K562 (cell line): ENCODE results near the gene SPATA21. TPM values are rescaled to one million over a fixed set of nuclear protein-coding genes. Genes with fewer than 3 reads are reported as not detected.

ENCODE experiments used
- ATAC-seq: fragments of 200-7000 bp; cut with Tn5 transposase; 3 replicates; pipeline ENCODE4 v1.9.1; 2020; ENCODE audit warnings: moderate library complexity
- BruUV-seq: library from RNA; stranded (reverse); fragments of 400-500 nt; replicated peaks from 2 replicates; lab custom pipeline; 2021; lab: Mats Ljungman, UMichigan
- CTCF ChIA-PET: fragments of 300-600 bp; formaldehyde crosslinking; extraction: SDS; loops from one replicate; lab custom pipeline; 2021; ENCODE audit warnings: low intra/inter-chr PET ratio; lab: Yijun Ruan, JAX
- POLR2A ChIA-PET: fragments of 300-600, 350-650 bp; sonication (Branson Sonifier 250); formaldehyde crosslinking; extraction: SDS; loops from one replicate; lab custom pipeline; 2021; ENCODE audit warnings: antibody characterized with exemption, inconsistent platforms; lab: Yijun Ruan, JAX
- DNase-seq, 4 experiments: peaks; one replicate each; pipeline versions ENCODE4 v3.0.0 to v3.0.0-alpha.2; 2011 to 2018; ENCODE audit warnings: low spot score in 3 of 4, mixed read lengths in 3 of 4; ENCODE audit errors: extremely low read depth in 1 of 4
- FAIRE-seq: peaks from 2 replicates; lab custom pipeline; 2011; peaks lifted over from hg19 to GRCh38; lab: Jason Lieb, UNC
- H2AFZ ChIP-seq: 2 replicates; pipeline ENCODE4 v1.6.0; 2011; ENCODE audit warnings: low read depth, low read length, control low read depth, inconsistent platforms
- H3K27ac ChIP-seq: fragments of 200-600 bp; 3 replicates; pipeline ENCODE4 v1.8.0; 2011; ENCODE audit warnings: low read depth, mild to moderate bottlenecking, control low read depth, inconsistent platforms, low read length, moderate library complexity, mixed read lengths; ENCODE audit errors: extremely low read depth
- H3K27me3 ChIP-seq, 2 experiments: fragments of 300-600 bp in 1 of 2; 2 replicates in 1 of 2; 3 replicates in 1 of 2; pipeline versions ENCODE4 v1.6.0 to v1.8.0; 2011; ENCODE audit warnings: inconsistent platforms in 2 of 2, low read length in 2 of 2, mild to moderate bottlenecking in 1 of 2, mixed read lengths in 1 of 2, moderate library complexity in 1 of 2; ENCODE audit not compliant: control insufficient read depth in 2 of 2, insufficient read depth in 2 of 2
- H3K36me3 ChIP-seq: fragments of 300-600 bp; 3 replicates; pipeline ENCODE4 v1.8.0; 2011; ENCODE audit warnings: mild to moderate bottlenecking, low read length, inconsistent platforms; ENCODE audit not compliant: control insufficient read depth, insufficient read depth
- H3K4me1 ChIP-seq, 2 experiments: fragments of 200-600 bp in 1 of 2; replicated peaks in 1 of 2; 2 replicates in 1 of 2; 3 replicates in 1 of 2; pipeline versions ENCODE4 v1.5.1 to v1.8.0; 2011; ENCODE audit warnings: inconsistent platforms in 2 of 2, low read length in 2 of 2, mild to moderate bottlenecking in 1 of 2, mixed read lengths in 1 of 2, moderate library complexity in 1 of 2; ENCODE audit not compliant: control insufficient read depth in 2 of 2, insufficient read depth in 2 of 2
- H3K4me2 ChIP-seq: 2 replicates; pipeline ENCODE4 v1.6.1; 2011; ENCODE audit warnings: low read length, control low read depth, inconsistent platforms, mixed read lengths; ENCODE audit not compliant: insufficient read depth
- H3K4me3 ChIP-seq: fragments of 200-600 bp; sonication (generic), shearing (Covaris generic); 2 replicates; pipeline ENCODE4 v1.5.1; 2016; ENCODE audit warnings: control low read depth, inconsistent platforms
- H3K79me2 ChIP-seq: fragments of 200-600 bp; 3 replicates; pipeline ENCODE4 v1.8.0; 2011; ENCODE audit warnings: low read length, inconsistent platforms; ENCODE audit not compliant: control insufficient read depth, insufficient read depth
- H3K9ac ChIP-seq, 2 experiments: 2 replicates each; pipeline versions ENCODE4 v1.6.0 to v1.6.1; 2011; ENCODE audit warnings: low read depth in 2 of 2, low read length in 2 of 2, control low read depth in 1 of 2, inconsistent platforms in 1 of 2, mild to moderate bottlenecking in 1 of 2, mixed read lengths in 1 of 2; ENCODE audit not compliant: insufficient read depth in 1 of 2
- H3K9me1 ChIP-seq: one replicate; pipeline ENCODE4 v1.6.0; 2011; ENCODE audit warnings: inconsistent platforms, mild to moderate bottlenecking, low read length, moderate library complexity; ENCODE audit not compliant: control insufficient read depth, insufficient read depth
- H3K9me3 ChIP-seq: replicated peaks from 2 replicates; pipeline ENCODE4 v1.5.1; 2011; ENCODE audit warnings: low read depth, low read length, inconsistent platforms; ENCODE audit not compliant: control insufficient read depth, insufficient read depth
- H4K20me1 ChIP-seq: replicated peaks from 2 replicates; pipeline ENCODE4 v1.6.1; 2011; ENCODE audit warnings: low read length, inconsistent platforms, mixed read lengths; ENCODE audit not compliant: control insufficient read depth, insufficient read depth
- CBFA2T2 ChIP-seq: fragments of 450-650 bp; conservative IDR thresholded peaks from 2 replicates; pipeline ENCODE4 v1.6.1; 2017; ENCODE audit warnings: mild to moderate bottlenecking
- CBFA2T3 ChIP-seq: fragments of 450-650 bp; IDR thresholded peaks from 2 replicates; pipeline ENCODE4 v1.6.1; 2017
- EGR1 ChIP-seq: fragments of 450-650 bp; conservative IDR thresholded peaks from 2 replicates; pipeline ENCODE4 v1.6.1; 2017; ENCODE audit warnings: mild to moderate bottlenecking
- EP400 ChIP-seq: fragments of 450-650 bp; IDR thresholded peaks from 2 replicates; pipeline ENCODE4 v1.6.1; 2017; ENCODE audit warnings: antibody characterized with exemption, mild to moderate bottlenecking, moderate library complexity
- ESRRA ChIP-seq: fragments of 450-650 bp; IDR thresholded peaks from 2 replicates; pipeline ENCODE4 v1.6.1; 2014; ENCODE audit warnings: low read depth, mild to moderate bottlenecking, moderate library complexity, borderline replicate concordance
- ETV5 ChIP-seq: sonication (generic); formaldehyde crosslinking; IDR thresholded peaks from 2 replicates; pipeline ENCODE4 v1.4.0; 2020; ENCODE audit warnings: low read depth, mild to moderate bottlenecking, missing genetic modification reagents
- MBD2 ChIP-seq: sonication (generic); IDR thresholded peaks from 2 replicates; pipeline ENCODE4 v1.6.1; 2016; ENCODE audit warnings: low read depth, borderline replicate concordance
- POLR2AphosphoS5 ChIP-seq: IDR thresholded peaks from 2 replicates; pipeline ENCODE4 v1.6.1; 2011; ENCODE audit warnings: mild to moderate bottlenecking, low read depth, low read length, moderate library complexity; ENCODE audit not compliant: control insufficient read depth, insufficient read depth
- RBM17 ChIP-seq: fragments of 200-400 bp; formaldehyde crosslinking; IDR thresholded peaks from 2 replicates; pipeline ENCODE4 v1.6.1; 2017; ENCODE audit warnings: low read depth, mild to moderate bottlenecking, low read length, borderline replicate concordance
- ZFX ChIP-seq: sonication (generic); formaldehyde crosslinking; IDR thresholded peaks from 2 replicates; pipeline ENCODE4 v1.8.0; 2022; ENCODE audit warnings: mild to moderate bottlenecking, missing genetic modification reagents, moderate library complexity
- ZNF589 ChIP-seq: fragments of 200-800 bp; sonication (Bioruptor generic); IDR thresholded peaks from 2 replicates; pipeline ENCODE4 v1.6.1; 2016; ENCODE audit warnings: low read depth, missing genetic modification characterization, missing compliant biosample characterization
- ZNF696 ChIP-seq: fragments of 250-450 bp; sonication (Bioruptor Pico); conservative IDR thresholded peaks from 2 replicates; pipeline ENCODE4 v1.4.0; 2020; ENCODE audit warnings: mild to moderate bottlenecking, moderate library complexity
- ZNF764 ChIP-seq: fragments of 250-450 bp; sonication (Bioruptor Pico); IDR thresholded peaks from 2 replicates; pipeline ENCODE4 v1.4.0; 2020; ENCODE audit warnings: low read depth, mild to moderate bottlenecking, moderate library complexity
- ZSCAN32 ChIP-seq: fragments of 450-650 bp; formaldehyde crosslinking; IDR thresholded peaks from 2 replicates; pipeline ENCODE4 v1.4.0; 2020; ENCODE audit warnings: mild to moderate bottlenecking, moderate library complexity
- WGBS: fragments of 100-300 bp; shearing (Covaris generic); methylation state at CpG from one replicate; pipeline ENCODE4 v1.1.6; 2016; ENCODE audit warnings: low coverage, mixed read lengths; ENCODE audit not compliant: insufficient coverage; ENCODE audit errors: missing lambda C conversion rate; 5-methylcytosine and 5-hydroxymethylcytosine counted together
- in situ Hi-C: fragments of 300-500 bp; cut with MboI; formaldehyde crosslinking; loops from 4 replicates; pipeline ENCODE4 v1.15.0; 2018; ENCODE audit warnings: inconsistent platforms, mixed read lengths
- intact Hi-C: fragments of 100-400 bp; cut with micrococcal nuclease; formaldehyde crosslinking; loops from 2 replicates; pipeline ENCODE4 v1.14.2; 2022
- polyA plus RNA-seq, 8 experiments: library from polyadenylated mRNA; depleted of rRNA in 4 of 8; stranded (reverse) in 5 of 8; unstranded in 3 of 8; fragments of >200 nt; fragmentation: Nextera tagmentation in 2 of 8; fragmentation: Illumina TruSeq in 1 of 8; extraction: Ambion mirVana in 2 of 8; extraction: Trizol in 1 of 8; gene quantifications; 2 replicates each; pipeline versions ENCODE4 v1.2.1 to v1.2.3, GENCODE V29; 2011 to 2014; ENCODE audit warnings: inconsistent platforms in 1 of 8, missing spikeins in 1 of 8
- total RNA-seq, 7 experiments: library from RNA; depleted of rRNA in 6 of 7; stranded (reverse); fragments of >200 nt in 6 of 7; fragmentation: Illumina TruSeq in 2 of 7; extraction: Trizol in 2 of 7; gene quantifications; 2 replicates each; pipeline versions ENCODE4 v1.2.1 to v1.2.3, GENCODE V29; 2011 to 2021; ENCODE audit warnings: low replicate concordance in 1 of 7

SPATA21 gene
- total and polyA plus RNA-seq, 9 of the 15 experiments (the other 6 are each of a cell fraction or from before 2014, with no cell fraction given), result 0.10 to 0.36 (median 0.13) TPM; not detected in 3

DNA sequence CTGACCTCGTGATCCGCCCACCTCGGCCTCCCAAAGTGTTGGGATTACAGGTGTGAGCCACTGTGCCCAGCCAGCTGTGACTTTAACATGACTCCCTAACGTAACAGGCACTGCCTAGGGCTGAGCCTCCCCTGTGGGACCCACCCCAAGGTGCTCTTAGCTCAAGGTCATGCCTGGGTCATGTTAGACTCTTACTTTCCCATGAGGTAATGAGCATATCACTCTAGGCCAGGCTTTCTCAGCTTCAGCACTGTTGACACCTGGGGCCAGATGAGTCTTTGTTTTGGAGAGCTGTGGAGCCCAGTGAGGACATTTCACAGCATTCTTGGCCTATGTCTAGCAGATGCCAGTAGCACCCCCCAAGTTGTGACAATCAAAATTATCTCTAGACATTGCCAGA lies 7.8 kb upstream of the SPATA21 start:
- H3K4me2 ChIP-seq, result peak overlapping the region; percentile 26; the same call in 1 of the 2 replicates

More for the DNA sequence above, 7.8 kb upstream of the SPATA21 start:
- H3K4me1 ChIP-seq, result peaks cover 37 to 40% of the 10 kb centered on the region in 2 experiments
- peaks cover 3% of the 10 kb centered on the region for H3K9me1 ChIP-seq
- H3K27me3 ChIP-seq, result no peaks in the 10 kb centered on the region
- H3K4me3 ChIP-seq, result no peak overlapping the region
- peak overlapping the region; percentile 72 for H3K27ac ChIP-seq
- CTCF ChIA-PET, result no interaction called here
- ATAC-seq, result no peak
- peaks cover 3% of the 10 kb centered on the region; the same call in 1 of the 2 replicates for H4K20me1 ChIP-seq
- no peak for FAIRE-seq
- peak overlapping the region in 1 of 2 experiments; percentile 59; a peak in 1 of 4 replicates for H3K9ac ChIP-seq
- TF ChIP-seq ZNF589 (CRISPR knock-in tag) (no peak), ETV5 (CRISPR knock-in tag) (0 out of 2 replicates have a peak, but pooled peaks have one; percentile 31), ZNF696 (CRISPR knock-in tag) (no peak), EGR1 (peak; percentile 42; the same call in 1 of the 2 replicates), CBFA2T3 (peak; percentile 63), ESRRA (peak; percentile 20; the same call in 1 of the 2 replicates), CBFA2T2 (peak; percentile 32; the same call in 1 of the 2 replicates), POLR2AphosphoS5 (peak; percentile 29; the same call in 1 of the 2 replicates), MBD2 (no peak), ZNF764 (CRISPR knock-in tag) (no peak), EP400 (no peak), RBM17 (no peak), ZSCAN32 (CRISPR knock-in tag) (no peak), ZFX (CRISPR knock-in tag) (no peak)
- TF ChIP-seq, all 486 proteins: peak for 6
- Histone ChIP-seq H3K79me2 (peaks cover 51% of the 10 kb centered on the region), H3K36me3 (peaks cover 78% of the 10 kb centered on the region), H2AFZ (no peak overlapping the region), H3K9me3 (no peaks in the 10 kb centered on the region)
- WGBS, result 57% methylated on average over 4 of the region's 4 CpGs
- POLR2A ChIA-PET, result interaction anchor here (0.6 to 2.2 kb wide), 6 partner anchors 8 to 276 kb away, joined by 3 to 11 read pairs (median 3); no protein-coding TSS in a partner anchor
- peak in 3 of 4 experiments; percentile 34 to 59 (median 46) for DNase-seq
- in situ Hi-C loops, result loop anchor here (25.0 kb wide), 1 partner anchor 417 kb away; no protein-coding TSS in a partner anchor
- no TSS peak for BruUV-seq
- intact Hi-C loops, result no loop called here
